Measurements from ENCODE around the gene A3GALT2. TPM values are rescaled to one million over a fixed set of nuclear protein-coding genes. Genes with fewer than 3 reads are reported as not detected.

A3GALT2 gene
- total RNA-seq, 1 experiment from 2014 or later = not detected

DNA sequence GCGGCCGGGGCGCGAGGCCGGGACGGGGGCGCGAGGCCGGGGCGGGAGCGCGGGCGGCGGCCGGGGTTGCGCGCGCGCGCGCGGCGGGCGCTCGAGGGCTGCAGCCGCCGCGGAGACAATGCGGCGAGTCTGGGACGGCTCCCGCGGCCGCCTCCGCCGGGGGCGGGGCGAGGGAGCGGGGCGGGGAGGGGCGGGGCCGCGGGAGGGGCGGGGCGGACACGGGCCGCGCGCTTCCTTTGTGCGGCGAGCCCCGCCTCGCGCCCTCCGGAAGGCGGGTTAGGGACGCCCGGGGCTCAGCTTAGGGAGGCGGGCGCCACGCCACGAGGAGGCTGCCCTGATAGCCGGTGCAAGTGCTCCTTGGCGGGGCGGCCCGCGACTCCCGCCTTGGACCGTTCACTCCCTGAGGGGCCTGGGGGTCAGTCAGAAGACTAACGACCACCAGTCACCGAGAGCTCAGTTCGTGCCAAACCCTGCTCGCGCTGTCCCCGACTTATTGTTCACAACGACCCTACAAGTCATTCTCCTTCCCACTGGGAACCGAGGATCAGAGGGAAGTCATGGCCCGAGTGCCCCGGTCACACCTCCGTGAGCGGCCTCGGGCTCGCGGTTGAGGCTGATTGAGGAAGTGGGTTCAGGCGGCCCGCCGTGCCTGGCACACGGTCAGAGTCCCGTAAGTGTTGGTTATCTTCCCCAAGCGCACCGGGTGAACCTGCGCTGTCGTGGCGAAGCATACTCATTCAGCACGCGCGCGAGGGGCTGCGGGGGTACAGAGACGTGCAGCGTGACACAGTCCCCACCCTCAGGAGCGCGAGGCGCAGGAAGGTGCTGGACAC lies 29.1 kb upstream of the A3GALT2 start:
- no peaks in the 10 kb centered on the region for H3K27me3 Mint-ChIP-seq (ENCODE audit: insufficient read depth, unreplicated experiment)
- CTCF ChIA-PET = interaction anchor here (0.7 to 0.8 kb wide), 2 partner anchors 54 to 536 kb away, joined by 3 to 4 read pairs; no protein-coding TSS in a partner anchor

DNA sequence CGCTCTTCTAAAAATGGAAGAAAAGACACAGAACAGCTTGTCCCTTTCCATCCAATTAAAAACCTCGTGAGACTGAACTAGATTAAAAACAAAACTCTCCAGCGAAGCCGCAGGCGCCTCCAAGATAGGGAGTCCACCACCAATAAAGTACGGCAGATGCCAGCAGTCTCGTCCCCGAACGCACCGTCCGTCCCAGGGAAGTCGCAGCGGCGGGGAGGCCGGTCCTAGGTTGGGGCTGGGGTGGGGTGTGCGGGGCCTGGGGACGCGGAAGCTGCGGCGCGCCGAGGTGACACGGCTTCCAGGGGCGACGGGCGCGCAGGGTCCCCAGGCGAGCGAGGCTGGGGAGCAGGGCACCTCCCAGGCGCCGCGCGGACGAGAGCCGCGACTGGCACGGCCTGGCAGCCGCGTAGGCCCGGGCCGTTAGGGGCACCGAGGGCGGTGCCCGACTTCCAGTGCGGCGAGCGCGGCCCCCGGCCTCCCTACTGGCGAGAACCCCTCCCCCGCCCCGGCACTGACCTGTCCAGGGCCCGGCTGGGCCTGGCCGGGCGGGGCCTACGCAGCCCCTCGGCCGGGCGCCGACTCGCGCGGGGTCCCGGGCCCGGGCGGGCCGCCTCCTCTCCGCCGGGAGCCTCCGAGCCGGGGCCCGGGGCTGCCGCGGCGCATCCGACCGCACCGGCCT lies 28.3 kb upstream of the A3GALT2 start:
- Histone ChIP-seq H3K27me3 (replicated peaks; ENCODE audit: control insufficient read depth, insufficient read depth, low read length) (no peaks in the 10 kb centered on the region), H3K4me1 (peaks cover 22% of the 10 kb centered on the region), H3K4me3 (ENCODE audit: low read depth, low read length) (peak overlapping the region; percentile 73), H3K36me3 (ENCODE audit: control insufficient read depth, insufficient read depth, low read length) (no peaks in the 10 kb centered on the region), H3K9me3 (no peaks in the 10 kb centered on the region)
- DNase-seq = peak in 1 of 2 experiments; percentile 30
- CTCF ChIA-PET = interaction anchor here (0.7 kb wide), 1 partner anchor 537 kb away, joined by 4 read pairs; no protein-coding TSS in a partner anchor
- intact Hi-C loops (cut with micrococcal nuclease; ENCODE audit: unreplicated experiment) = no loop called here
- no TSS peak for BruUV-seq (replicated peaks)
- Mint-ChIP-seq H3K9me3 (ENCODE audit: unreplicated experiment) (no peaks in the 10 kb centered on the region), H3K4me3 (ENCODE audit: unreplicated experiment) (peak overlapping the region; percentile 88), H3K36me3 (ENCODE audit: insufficient read depth, unreplicated experiment) (peaks cover 13% of the 10 kb centered on the region), H3K4me1 (ENCODE audit: low read depth, unreplicated experiment) (peaks cover 33% of the 10 kb centered on the region), H3K27ac (ENCODE audit: unreplicated experiment) (peak overlapping the region; percentile 55), H3K27me3 (ENCODE audit: insufficient read depth, unreplicated experiment) (no peaks in the 10 kb centered on the region)
- no peak for TF ChIP-seq CTCF (IDR thresholded peaks at IDR 0.05; ENCODE audit: insufficient read depth in 1 of 2, low read depth in 1 of 2, low read length in 1 of 2, severe bottlenecking in 1 of 2, unreplicated experiment in 1 of 2)
- POLR2A ChIA-PET = interaction anchor here (0.6 kb wide), 2 partner anchors 21 to 81 kb away, joined by 3 to 8 read pairs; no protein-coding TSS in a partner anchor

More for the DNA sequence above, 29.1 kb upstream of the A3GALT2 start:
- Mint-ChIP-seq H3K4me1 (ENCODE audit: low read depth, unreplicated experiment) (peaks cover 33% of the 10 kb centered on the region), H3K4me3 (ENCODE audit: unreplicated experiment) (peak overlapping the region; percentile 79), H3K27ac (ENCODE audit: unreplicated experiment) (peak overlapping the region; percentile 68), H3K36me3 (ENCODE audit: insufficient read depth, unreplicated experiment) (peaks cover 13% of the 10 kb centered on the region), H3K9me3 (ENCODE audit: unreplicated experiment) (no peaks in the 10 kb centered on the region)
- Histone ChIP-seq H3K4me3 (ENCODE audit: low read depth, low read length) (peak overlapping the region; percentile 73), H3K4me1 (peaks cover 22% of the 10 kb centered on the region), H3K36me3 (ENCODE audit: control insufficient read depth, insufficient read depth, low read length) (no peaks in the 10 kb centered on the region), H3K9me3 (no peaks in the 10 kb centered on the region), H3K27me3 (replicated peaks; ENCODE audit: control insufficient read depth, insufficient read depth, low read length) (no peaks in the 10 kb centered on the region)
- peak; percentile 75 to 79 for DNase-seq
- no peak for TF ChIP-seq CTCF (IDR thresholded peaks at IDR 0.05; ENCODE audit: insufficient read depth in 1 of 2, low read depth in 1 of 2, low read length in 1 of 2, severe bottlenecking in 1 of 2, unreplicated experiment in 1 of 2)
- POLR2A ChIA-PET = interaction anchor here (0.6 kb wide), 2 partner anchors 20 to 81 kb away, joined by 3 to 8 read pairs; no protein-coding TSS in a partner anchor
- BruUV-seq (replicated peaks) = no TSS peak
- intact Hi-C loops (cut with micrococcal nuclease; ENCODE audit: unreplicated experiment) = no loop called here

GRCh38 chr1:33348676-33349080 lies 27.8 kb upstream of the A3GALT2 start:
- Histone ChIP-seq H3K27me3 (replicated peaks; ENCODE audit: control insufficient read depth, insufficient read depth, low read length) (no peaks in the 10 kb centered on the region), H3K4me1 (peaks cover 22% of the 10 kb centered on the region), H3K36me3 (ENCODE audit: control insufficient read depth, insufficient read depth, low read length) (no peaks in the 10 kb centered on the region), H3K4me3 (ENCODE audit: low read depth, low read length) (peak overlapping the region; percentile 73), H3K9me3 (no peaks in the 10 kb centered on the region)
- Mint-ChIP-seq H3K27ac (ENCODE audit: unreplicated experiment) (peak overlapping the region; percentile 55), H3K4me3 (ENCODE audit: unreplicated experiment) (peak overlapping the region; percentile 88), H3K36me3 (ENCODE audit: insufficient read depth, unreplicated experiment) (peaks cover 13% of the 10 kb centered on the region), H3K27me3 (ENCODE audit: insufficient read depth, unreplicated experiment) (no peaks in the 10 kb centered on the region), H3K9me3 (ENCODE audit: unreplicated experiment) (no peaks in the 10 kb centered on the region), H3K4me1 (ENCODE audit: low read depth, unreplicated experiment) (peaks cover 33% of the 10 kb centered on the region)
- ChIA-PET POLR2A (no interaction called here), CTCF (no interaction called here)
- no TSS peak for BruUV-seq (replicated peaks)
- intact Hi-C loops (cut with micrococcal nuclease; ENCODE audit: unreplicated experiment) = no loop called here
- no peak for TF ChIP-seq CTCF (IDR thresholded peaks at IDR 0.05; ENCODE audit: insufficient read depth in 1 of 2, low read depth in 1 of 2, low read length in 1 of 2, severe bottlenecking in 1 of 2, unreplicated experiment in 1 of 2)
- DNase-seq = no peak

Data from Caco-2 (cell line).